ENCODE measurements around the gene LRRC23. TPM values are rescaled to one million over a fixed set of nuclear protein-coding genes. Genes with fewer than 3 reads are reported as not detected.

LRRC23 gene
- total and polyA plus RNA-seq, 2 donors (not counting 1 experiment from before 2014, with no cell fraction given): 5.6 to 9.6 TPM

- Histone ChIP-seq H2AFZ (ENCODE audit: low read length) (no peak overlapping the region), H3K9me3 (ENCODE audit: control insufficient read depth, insufficient read depth, low read depth, low read length) (no peaks in the 10 kb centered on the region), H3K4me2 (ENCODE audit: extremely low read depth, insufficient read depth, low read length) (no peak overlapping the region), H3K9ac (ENCODE audit: insufficient read depth, low read length) (no peak overlapping the region), H3K27ac (ENCODE audit: insufficient read depth, low read length) (no peak overlapping the region), H3K27me3 (ENCODE audit: control insufficient read depth, insufficient read depth, low read length) (no peaks in the 10 kb centered on the region), H3K36me3 (ENCODE audit: control insufficient read depth, insufficient read depth, low read length) (peaks cover 5% of the 10 kb centered on the region), H3K4me3 (replicated peaks in 1 of 4; ENCODE audit: control extremely low read depth in 1 of 4, insufficient read depth in 1 of 4, low read depth in 3 of 4, low read length in 4 of 4) (no peak overlapping the region), H3K4me1 (ENCODE audit: control insufficient read depth, extremely low read depth, insufficient read depth, low read length) (peaks cover 13% of the 10 kb centered on the region), H4K20me1 (ENCODE audit: control insufficient read depth, extremely low read depth, insufficient read depth, low read length) (no peaks in the 10 kb centered on the region), H3K79me2 (ENCODE audit: control insufficient read depth, insufficient read depth, low read length) (no peaks in the 10 kb centered on the region)
- no peak for TF ChIP-seq EZH2 (IDR thresholded peaks at IDR 0.05; ENCODE audit: low read length, missing control alignments)
- no peak for TF ChIP-seq CTCF (conservative IDR thresholded peaks at IDR 0.05 in 1 of 2, IDR thresholded peaks at IDR 0.05 in 1 of 2; ENCODE audit: low read depth in 1 of 2, low read length in 2 of 2)
- DNase-seq (ENCODE audit: low read depth in 2 of 2): no peak
These were observed 43.0 kb downstream of the LRRC23 start for GRCh38 chr12:6947615-6948014.

GRCh38 chr12:6948873-6949594 lies 44.4 kb downstream of the LRRC23 start:
- TF ChIP-seq CTCF (conservative IDR thresholded peaks at IDR 0.05 in 1 of 2, IDR thresholded peaks at IDR 0.05 in 1 of 2; ENCODE audit: low read depth in 1 of 2, low read length in 2 of 2) (no peak), EZH2 (IDR thresholded peaks at IDR 0.05; ENCODE audit: low read length, missing control alignments) (no peak)
- H3K79me2 ChIP-seq (ENCODE audit: control insufficient read depth, insufficient read depth, low read length): no peaks in the 10 kb centered on the region

GRCh38 chr12:6950401-6950801 lies 45.8 kb downstream of the LRRC23 start:
- no peak overlapping the region for H2AFZ ChIP-seq (ENCODE audit: low read length)
- no peak overlapping the region for H3K9ac ChIP-seq (ENCODE audit: insufficient read depth, low read length)
- H3K36me3 ChIP-seq (ENCODE audit: control insufficient read depth, insufficient read depth, low read length): peaks cover 4% of the 10 kb centered on the region
- H3K4me3 ChIP-seq (replicated peaks in 1 of 4; ENCODE audit: control extremely low read depth in 1 of 4, insufficient read depth in 1 of 4, low read depth in 3 of 4, low read length in 4 of 4): no peak overlapping the region
- no peaks in the 10 kb centered on the region for H4K20me1 ChIP-seq (ENCODE audit: control insufficient read depth, extremely low read depth, insufficient read depth, low read length)
- H3K27me3 ChIP-seq (ENCODE audit: control insufficient read depth, insufficient read depth, low read length): no peaks in the 10 kb centered on the region
- H3K4me1 ChIP-seq (ENCODE audit: control insufficient read depth, extremely low read depth, insufficient read depth, low read length): peaks cover 2% of the 10 kb centered on the region
- H3K4me2 ChIP-seq (ENCODE audit: extremely low read depth, insufficient read depth, low read length): no peak overlapping the region
- TF ChIP-seq EZH2 (IDR thresholded peaks at IDR 0.05; ENCODE audit: low read length, missing control alignments) (no peak), CTCF (conservative IDR thresholded peaks at IDR 0.05 in 1 of 2, IDR thresholded peaks at IDR 0.05 in 1 of 2; ENCODE audit: low read depth in 1 of 2, low read length in 2 of 2) (peak; percentile 3 to 18)
- no peaks in the 10 kb centered on the region for H3K9me3 ChIP-seq (ENCODE audit: control insufficient read depth, insufficient read depth, low read depth, low read length)
- no peaks in the 10 kb centered on the region for H3K79me2 ChIP-seq (ENCODE audit: control insufficient read depth, insufficient read depth, low read length)
- no peak overlapping the region for H3K27ac ChIP-seq (ENCODE audit: insufficient read depth, low read length)
- no peak for DNase-seq (ENCODE audit: low read depth in 2 of 2)

More at GRCh38 chr12:6948873-6949594, 44.4 kb downstream of the LRRC23 start:
- Histone ChIP-seq H3K4me1 (ENCODE audit: control insufficient read depth, extremely low read depth, insufficient read depth, low read length) (peaks cover 6% of the 10 kb centered on the region), H3K27ac (ENCODE audit: insufficient read depth, low read length) (no peak overlapping the region), H4K20me1 (ENCODE audit: control insufficient read depth, extremely low read depth, insufficient read depth, low read length) (no peaks in the 10 kb centered on the region), H3K9ac (ENCODE audit: insufficient read depth, low read length) (no peak overlapping the region), H3K9me3 (ENCODE audit: control insufficient read depth, insufficient read depth, low read depth, low read length) (no peaks in the 10 kb centered on the region), H3K4me2 (ENCODE audit: extremely low read depth, insufficient read depth, low read length) (no peak overlapping the region), H3K4me3 (replicated peaks in 1 of 4; ENCODE audit: control extremely low read depth in 1 of 4, insufficient read depth in 1 of 4, low read depth in 3 of 4, low read length in 4 of 4) (no peak overlapping the region), H2AFZ (ENCODE audit: low read length) (no peak overlapping the region), H3K27me3 (ENCODE audit: control insufficient read depth, insufficient read depth, low read length) (no peaks in the 10 kb centered on the region), H3K36me3 (ENCODE audit: control insufficient read depth, insufficient read depth, low read length) (peaks cover 5% of the 10 kb centered on the region)
- no peak for DNase-seq (ENCODE audit: low read depth in 2 of 2)

Measured in fibroblast of lung (primary cell).